HepG2 (cell line): ENCODE measurements around the gene ZNF22. TPM values are rescaled to one million over a fixed set of nuclear protein-coding genes. Genes with fewer than 3 reads are reported as not detected.

ENCODE experiments used
- ARID4A ChIP-seq: sonication (generic); formaldehyde crosslinking; IDR thresholded peaks from 2 replicates; pipeline ENCODE4 v1.5.0; 2020; ENCODE audit warnings: mild to moderate bottlenecking, missing genetic modification reagents, borderline replicate concordance
- IRF9 ChIP-seq: sonication (generic); formaldehyde crosslinking; IDR thresholded peaks from 2 replicates; pipeline ENCODE4 v1.8.0; 2022; ENCODE audit warnings: missing genetic modification reagents, mild to moderate bottlenecking, borderline replicate concordance
- NFAT5 ChIP-seq: sonication (generic); formaldehyde crosslinking; IDR thresholded peaks from 2 replicates; pipeline ENCODE4 v1.4.0; 2020; ENCODE audit warnings: missing genetic modification reagents
- PBX3 ChIP-seq: sonication (generic); formaldehyde crosslinking; IDR thresholded peaks from 2 replicates; pipeline ENCODE4 v1.8.1; 2023; ENCODE audit warnings: missing genetic modification reagents, inconsistent platforms, borderline replicate concordance
- SNAPC4 ChIP-seq: sonication (generic); formaldehyde crosslinking; IDR thresholded peaks from 2 replicates; pipeline ENCODE4 v1.4.0; 2020; ENCODE audit warnings: mild to moderate bottlenecking, missing genetic modification reagents
- ZMAT5 ChIP-seq: sonication (generic); formaldehyde crosslinking; IDR thresholded peaks from 2 replicates; pipeline ENCODE4 v1.5.0; 2020; ENCODE audit warnings: mild to moderate bottlenecking, low read depth, missing genetic modification reagents, borderline replicate concordance
- ZNF446 ChIP-seq: sonication (generic); formaldehyde crosslinking; IDR thresholded peaks from 2 replicates; pipeline ENCODE4 v1.5.0; 2020; ENCODE audit warnings: mild to moderate bottlenecking, missing genetic modification reagents
- ZNF614 ChIP-seq: IDR thresholded peaks from 2 replicates; pipeline ENCODE4 v1.6.1; 2018; ENCODE audit warnings: missing biosample characterization, missing genetic modification reagents, inconsistent platforms, borderline replicate concordance
- polyA plus RNA-seq, 8 experiments: library from polyadenylated mRNA; depleted of rRNA in 3 of 8; stranded (reverse) in 7 of 8; unstranded in 1 of 8; fragments of >200 nt; fragmentation: Illumina TruSeq in 4 of 8; extraction: Trizol in 4 of 8; gene quantifications; 2 replicates each; pipeline versions ENCODE4 v1.2.1 to v1.2.3, GENCODE V29; 2011 to 2016; ENCODE audit warnings: low read depth in 4 of 8, missing spikeins in 1 of 8, mixed read lengths in 1 of 8; ENCODE audit not compliant: insufficient read depth in 1 of 8
- total RNA-seq, 5 experiments: library from RNA; depleted of rRNA; stranded (reverse); fragments of >200 nt; fragmentation: Illumina TruSeq; extraction: Trizol; gene quantifications; 2 replicates each; pipeline ENCODE4 v1.2.3, GENCODE V29; 2016; ENCODE audit warnings: low read depth in 1 of 5

ZNF22 gene
- total and polyA plus RNA-seq, 2 of the 13 experiments (the other 11 are each of a cell fraction or from before 2014, with no cell fraction given): 0.40 to 1.3 TPM

- TF ChIP-seq NFAT5 (CRISPR knock-in tag) (peak; percentile 62; the same call in 1 of the 2 replicates), IRF9 (CRISPR knock-in tag) (no peak), ZMAT5 (no peak), PBX3 (CRISPR knock-in tag) (no peak), ARID4A (peak; percentile 60; the same call in 1 of the 2 replicates), ZNF446 (0 out of 2 replicates have a peak, but pooled peaks have one; percentile 33), SNAPC4 (CRISPR knock-in tag) (0 out of 2 replicates have a peak, but pooled peaks have one; percentile 11), ZNF614 (CRISPR knock-in tag) (peak; percentile 29; the same call in 1 of the 2 replicates)
Observed at GRCh38 chr10:44974628-44975430, 25.9 kb upstream of the ZNF22 start (continued).
